H1 (cell line): Measurements from ENCODE around the gene CCT5. TPM values are rescaled to one million over a fixed set of nuclear protein-coding genes. Genes with fewer than 3 reads are reported as not detected.

Experiments used
- CTCF ChIA-PET: fragments of 300-600 bp; sonication (Branson Sonifier 250); formaldehyde crosslinking; loops from one replicate; lab custom pipeline; 2021; ENCODE audit not compliant: partially characterized antibody; lab: Charles Lee
- POLR2A ChIA-PET: fragments of 300-600 bp; sonication (Branson Sonifier 250); formaldehyde crosslinking; loops from one replicate; lab custom pipeline; 2021; ENCODE audit warnings: inconsistent platforms; ENCODE audit not compliant: partially characterized antibody; lab: Charles Lee
- DNase-seq, 2 experiments: peaks; one replicate each; pipeline versions ENCODE4 v3.0.0 to v3.0.0-alpha.2; 2010 to 2022; ENCODE audit warnings: low spot score in 2 of 2, low read depth in 1 of 2, mixed read lengths in 1 of 2
- FAIRE-seq: peaks from 2 replicates; lab custom pipeline; 2011; peaks lifted over from hg19 to GRCh38; lab: Jason Lieb, UNC
- H2AFZ ChIP-seq: 2 replicates; pipeline ENCODE4 v1.8.1; 2012; ENCODE audit warnings: low read length, inconsistent platforms
- H2AK5ac ChIP-seq: 2 replicates; pipeline ENCODE4 v1.6.1; 2013; ENCODE audit warnings: low read depth, low read length
- H2BK120ac ChIP-seq: replicated peaks from 2 replicates; pipeline ENCODE3; 2013; ENCODE audit warnings: low read depth, low read length, inconsistent platforms
- H2BK12ac ChIP-seq: 2 replicates; pipeline ENCODE4 v1.6.1; 2013; ENCODE audit warnings: low read depth, low read length
- H2BK15ac ChIP-seq: 2 replicates; pipeline ENCODE4 v1.6.1; 2013; ENCODE audit warnings: low read length
- H2BK20ac ChIP-seq: 2 replicates; pipeline ENCODE4 v1.6.1; 2013; ENCODE audit warnings: low read length
- H2BK5ac ChIP-seq: 2 replicates; pipeline ENCODE4 v1.6.1; 2013; ENCODE audit warnings: low read depth, low read length
- H3K14ac ChIP-seq: 2 replicates; pipeline ENCODE4 v1.6.1; 2013; ENCODE audit warnings: inconsistent platforms; ENCODE audit not compliant: insufficient read length
- H3K18ac ChIP-seq: 2 replicates; pipeline ENCODE4 v1.6.1; 2013; ENCODE audit warnings: low read length; ENCODE audit errors: extremely low read depth
- H3K23ac ChIP-seq: 2 replicates; pipeline ENCODE4 v1.6.1; 2013; ENCODE audit warnings: inconsistent platforms; ENCODE audit not compliant: insufficient read length
- H3K23me2 ChIP-seq: 2 replicates; pipeline ENCODE4 v1.6.1; 2013; ENCODE audit warnings: low read depth, low read length
- H3K27ac ChIP-seq: 2 replicates; pipeline ENCODE4 v1.6.1; 2011; ENCODE audit warnings: low read depth, low read length, inconsistent platforms
- H3K27me3 ChIP-seq, 4 experiments: replicated peaks in 1 of 4; 1 replicate in 1 of 4; 2 replicates in 3 of 4; pipeline versions ENCODE4 v1.6.1 to v1.8.1; 2011 to 2013; ENCODE audit warnings: low read length in 3 of 4, mild to moderate bottlenecking in 3 of 4, inconsistent platforms in 2 of 4, mixed read lengths in 2 of 4, moderate library complexity in 1 of 4; ENCODE audit not compliant: control insufficient read depth in 3 of 4, insufficient read depth in 3 of 4; ENCODE audit errors: extremely low read depth in 1 of 4
- H3K36me3 ChIP-seq, 4 experiments: 2 replicates each; pipeline versions ENCODE4 v1.6.1 to v1.8.1; 2011 to 2013; ENCODE audit warnings: mild to moderate bottlenecking in 4 of 4, low read length in 3 of 4, moderate library complexity in 2 of 4, control low read depth in 1 of 4, inconsistent platforms in 1 of 4; ENCODE audit not compliant: insufficient read depth in 4 of 4, control insufficient read depth in 2 of 4
- H3K4ac ChIP-seq: replicated peaks from 2 replicates; pipeline ENCODE3; 2013; ENCODE audit warnings: low read length, low read depth, mixed read lengths, inconsistent platforms; ENCODE audit not compliant: insufficient read length
- H3K4me1 ChIP-seq, 4 experiments: replicated peaks in 1 of 4; 1 replicate in 1 of 4; 2 replicates in 3 of 4; pipeline versions ENCODE4 v1.6.1 to v1.8.1; 2011 to 2013; ENCODE audit warnings: low read length in 3 of 4, inconsistent platforms in 2 of 4, mixed read lengths in 1 of 4; ENCODE audit not compliant: insufficient read depth in 4 of 4, control insufficient read depth in 3 of 4
- H3K4me2 ChIP-seq, 2 experiments: 2 replicates each; pipeline versions ENCODE4 v1.6.1 to v1.8.1; 2011 to 2013; ENCODE audit warnings: low read depth in 2 of 2, low read length in 2 of 2, control low read depth in 1 of 2, inconsistent platforms in 1 of 2, mild to moderate bottlenecking in 1 of 2; ENCODE audit not compliant: insufficient read depth in 1 of 2
- H3K4me3 ChIP-seq, 4 experiments: fragments of 200-600, 300-600 bp in 1 of 4; sonication (generic), shearing (Covaris generic), sonication (Bioruptor Twin) in 1 of 4; 2 replicates each; pipeline versions ENCODE4 v1.5.1 to v1.8.1; 2011 to 2016; ENCODE audit warnings: low read length in 4 of 4, low read depth in 3 of 4, control low read depth in 2 of 4, inconsistent platforms in 2 of 4, mild to moderate bottlenecking in 2 of 4, mixed read lengths in 1 of 4, moderate library complexity in 1 of 4; ENCODE audit not compliant: insufficient read depth in 2 of 4; ENCODE audit errors: extremely low read depth in 1 of 4
- H3K56ac ChIP-seq: replicated peaks from 2 replicates; pipeline ENCODE3; 2013; ENCODE audit warnings: low read depth, mild to moderate bottlenecking, mixed read lengths, low read length, inconsistent platforms; ENCODE audit not compliant: insufficient read length
- H3K79me1 ChIP-seq: 2 replicates; pipeline ENCODE4 v1.6.1; 2013; ENCODE audit warnings: low read depth, low read length, control low read depth
- H3K79me2 ChIP-seq, 2 experiments: 2 replicates each; pipeline versions ENCODE4 v1.6.1 to v1.8.1; 2012 to 2013; ENCODE audit warnings: low read length in 2 of 2, mild to moderate bottlenecking in 2 of 2, inconsistent platforms in 1 of 2; ENCODE audit not compliant: insufficient read depth in 2 of 2, control insufficient read depth in 1 of 2
- H3K9ac ChIP-seq, 4 experiments: replicated peaks in 1 of 4; 1 replicate in 1 of 4; 2 replicates in 3 of 4; pipeline versions ENCODE4 v1.6.1 to v1.8.1; 2011 to 2013; ENCODE audit warnings: low read depth in 3 of 4, low read length in 3 of 4, control low read depth in 2 of 4, mild to moderate bottlenecking in 2 of 4, moderate library complexity in 2 of 4, inconsistent platforms in 1 of 4; ENCODE audit errors: extremely low read depth in 1 of 4
- H3K9me3 ChIP-seq, 2 experiments: 2 replicates each; pipeline versions ENCODE4 v1.6.1 to v1.8.1; 2012 to 2013; ENCODE audit warnings: mild to moderate bottlenecking in 2 of 2, moderate library complexity in 2 of 2, control low read depth in 1 of 2, inconsistent platforms in 1 of 2, low read depth in 1 of 2, low read length in 1 of 2, mixed read lengths in 1 of 2; ENCODE audit not compliant: insufficient read depth in 2 of 2
- H4K20me1 ChIP-seq, 2 experiments: replicated peaks in 1 of 2; 2 replicates each; pipeline versions ENCODE3 to v1.8.1; 2011 to 2013; ENCODE audit warnings: inconsistent platforms in 2 of 2, low read length in 2 of 2, mild to moderate bottlenecking in 1 of 2; ENCODE audit not compliant: insufficient read depth in 2 of 2, control insufficient read depth in 1 of 2
- H4K5ac ChIP-seq: 2 replicates; pipeline ENCODE4 v1.6.1; 2013; ENCODE audit warnings: low read length, low read depth, mixed read lengths, inconsistent platforms; ENCODE audit not compliant: insufficient read length
- H4K8ac ChIP-seq: 2 replicates; pipeline ENCODE4 v1.8.0; 2013; ENCODE audit warnings: mild to moderate bottlenecking, moderate library complexity, low read length, inconsistent platforms; ENCODE audit not compliant: insufficient read depth; ENCODE audit errors: extremely low read depth
- H4K91ac ChIP-seq: replicated peaks from 2 replicates; pipeline ENCODE3; 2013; ENCODE audit warnings: low read length, mixed read lengths, inconsistent platforms; ENCODE audit not compliant: insufficient read length
- WGBS, 2 experiments: shearing (Covaris generic) in 1 of 2; methylation state at CpG; one replicate each; pipeline versions ENCODE4 v1.1.6 to v1.1.7; 2013 to 2015; ENCODE audit warnings: low lambda C conversion rate in 2 of 2, mixed read lengths in 2 of 2, inconsistent platforms in 1 of 2, low coverage in 1 of 2, missing lambda C conversion rate in 1 of 2; ENCODE audit not compliant: insufficient replicate concordance in 2 of 2, insufficient coverage in 1 of 2, insufficient read length in 1 of 2; ENCODE audit errors: extremely low coverage in 1 of 2, missing lambda C conversion rate in 1 of 2; 5-methylcytosine and 5-hydroxymethylcytosine counted together
- polyA plus RNA-seq, 7 experiments: library from polyadenylated mRNA; depleted of rRNA in 3 of 7; stranded (reverse) in 5 of 7; unstranded in 2 of 7; fragments of >200 nt in 5 of 7; fragments of 200-250 nt in 2 of 7; gene quantifications; 1 replicate in 5 of 7; 2 replicates in 1 of 7; 4 replicates in 1 of 7; pipeline versions ENCODE4 v1.2.1 to v1.2.3, GENCODE V29; 2011 to 2013; ENCODE audit warnings: missing spikeins in 2 of 7, mixed read lengths in 2 of 7
- total RNA-seq: library from RNA; stranded (reverse); fragmentation: NEBNext Ultra II Directional; extraction: Animal tissue kit (Norgen Biotek cat#: 25700); gene quantifications from 2 replicates; pipeline ENCODE4 v1.2.1, GENCODE V29; 2021

Gene CCT5
- total and polyA plus RNA-seq, 2 of the 8 experiments (the other 6 are each of a cell fraction or from before 2014, with no cell fraction given): 425 to 549 TPM

DNA sequence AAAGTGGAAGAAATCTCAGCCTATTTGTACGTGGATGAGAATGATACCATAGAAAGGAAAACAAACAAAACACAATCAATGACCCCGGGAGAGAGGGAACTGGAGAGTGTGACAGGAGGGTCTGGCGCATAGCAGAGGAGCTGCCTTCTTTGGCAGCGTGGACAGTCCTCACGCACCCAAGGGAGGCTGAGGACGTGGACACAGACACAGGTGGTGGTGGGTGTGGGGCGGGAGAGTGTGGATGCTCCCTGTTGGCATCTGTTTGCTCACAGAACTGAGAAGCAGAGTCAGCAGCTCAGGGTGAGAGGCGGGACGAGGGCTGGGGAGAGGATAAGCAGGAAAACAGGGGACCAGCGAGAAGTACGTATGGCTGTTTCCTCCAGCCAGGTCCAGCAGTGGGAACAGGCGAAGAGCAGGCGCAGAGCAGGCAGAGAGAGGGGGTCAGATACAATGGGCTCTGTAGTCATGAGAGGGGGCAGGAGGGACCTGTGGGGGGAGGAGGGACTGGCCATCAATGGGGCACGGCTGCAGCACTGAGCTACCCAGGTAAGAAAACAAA, 47.6 kb downstream of the CCT5 start:
- H3K4me1 ChIP-seq: no peaks in the 10 kb centered on the region
- no peak overlapping the region for H3K9ac ChIP-seq
- no peaks in the 10 kb centered on the region for H3K36me3 ChIP-seq
- H3K27me3 ChIP-seq: no peaks in the 10 kb centered on the region
- H2AFZ ChIP-seq: no peak overlapping the region; the same call in 1 of the 2 replicates
- no peak overlapping the region for H2BK20ac ChIP-seq
- H3K14ac ChIP-seq: no peak overlapping the region
- H2BK5ac ChIP-seq: no peak overlapping the region
- no peaks in the 10 kb centered on the region for H3K23me2 ChIP-seq
- no peak overlapping the region for H3K4me2 ChIP-seq
- no peak overlapping the region for H3K18ac ChIP-seq
- WGBS, 2 experiments: 84% methylated on average over 14 of the region's 14 CpGs; no CpG with 5 or more reads in 1 of the 2 experiments
- no peak for DNase-seq
- no peak overlapping the region for H3K4me3 ChIP-seq
- H4K8ac ChIP-seq: no peak overlapping the region
- H3K23ac ChIP-seq: no peak overlapping the region
- no peak for FAIRE-seq
- H2BK120ac ChIP-seq: no peak overlapping the region
- no peak overlapping the region for H4K5ac ChIP-seq
- H2BK15ac ChIP-seq: no peak overlapping the region
- H3K79me1 ChIP-seq: no peaks in the 10 kb centered on the region
- no peak overlapping the region for H2AK5ac ChIP-seq
- H3K56ac ChIP-seq: no peak overlapping the region
- H4K91ac ChIP-seq: no peak overlapping the region
- no peak overlapping the region for H3K27ac ChIP-seq
- H3K79me2 ChIP-seq: peaks cover 0 to 4% of the 10 kb centered on the region in 2 experiments; a peak in 1 of 4 replicates
- H3K9me3 ChIP-seq: 0 out of 4 replicates have a peak, but pooled peaks cover 0 to 5% of the 10 kb centered on the region in 2 experiments
- no peaks in the 10 kb centered on the region for H4K20me1 ChIP-seq
- no peak overlapping the region for H2BK12ac ChIP-seq
- ChIA-PET CTCF (interaction anchor here (0.7 to 1.3 kb wide), 4 partner anchors 10 to 48 kb away, joined by 3 to 5 read pairs (median 3); partner anchors contain the start of genes ATPSCKMT and CMBL), POLR2A (interaction anchor here (0.6 to 1.5 kb wide), 2 partner anchors 11 to 34 kb away, joined by 3 to 5 read pairs; partner anchors contain the start of gene CMBL)
- no peak overlapping the region for H3K4ac ChIP-seq
